ENCODE results near the gene FGD6.

GRCh38 chr12:95184121-95184520, 33.1 kb downstream of the FGD6 start:
- TF ChIP-seq CTCF (conservative IDR thresholded peaks at IDR 0.05 in 1 of 2, IDR thresholded peaks at IDR 0.05 in 1 of 2; ENCODE audit: low read depth in 1 of 2, low read length in 2 of 2): no peak
- TF ChIP-seq EZH2 (IDR thresholded peaks at IDR 0.05; ENCODE audit: low read length, missing control alignments): no peak

Measured in fibroblast of lung (primary cell).